Stimulated activated CD8-positive, alpha-beta memory T cell treated with anti-CD3 and anti-CD28 coated beads, Interleukin-7, amount 100 ng/mL, for 48 hours (primary cell): ENCODE results near the gene ZCWPW1.

Experiments used
- DNase-seq, 2 donors: peaks; one replicate each; pipeline ENCODE4 v3.0.0-alpha.2; 2020; ENCODE audit warnings: low read depth in 1 of 2; ENCODE audit errors: extremely low read depth in 1 of 2

ZCWPW1 gene, protein sequence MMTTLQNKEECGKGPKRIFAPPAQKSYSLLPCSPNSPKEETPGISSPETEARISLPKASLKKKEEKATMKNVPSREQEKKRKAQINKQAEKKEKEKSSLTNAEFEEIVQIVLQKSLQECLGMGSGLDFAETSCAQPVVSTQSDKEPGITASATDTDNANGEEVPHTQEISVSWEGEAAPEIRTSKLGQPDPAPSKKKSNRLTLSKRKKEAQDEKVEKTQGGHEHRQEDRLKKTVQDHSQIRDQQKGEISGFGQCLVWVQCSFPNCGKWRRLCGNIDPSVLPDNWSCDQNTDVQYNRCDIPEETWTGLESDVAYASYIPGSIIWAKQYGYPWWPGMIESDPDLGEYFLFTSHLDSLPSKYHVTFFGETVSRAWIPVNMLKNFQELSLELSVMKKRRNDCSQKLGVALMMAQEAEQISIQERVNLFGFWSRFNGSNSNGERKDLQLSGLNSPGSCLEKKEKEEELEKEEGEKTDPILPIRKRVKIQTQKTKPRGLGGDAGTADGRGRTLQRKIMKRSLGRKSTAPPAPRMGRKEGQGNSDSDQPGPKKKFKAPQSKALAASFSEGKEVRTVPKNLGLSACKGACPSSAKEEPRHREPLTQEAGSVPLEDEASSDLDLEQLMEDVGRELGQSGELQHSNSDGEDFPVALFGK

DNA sequence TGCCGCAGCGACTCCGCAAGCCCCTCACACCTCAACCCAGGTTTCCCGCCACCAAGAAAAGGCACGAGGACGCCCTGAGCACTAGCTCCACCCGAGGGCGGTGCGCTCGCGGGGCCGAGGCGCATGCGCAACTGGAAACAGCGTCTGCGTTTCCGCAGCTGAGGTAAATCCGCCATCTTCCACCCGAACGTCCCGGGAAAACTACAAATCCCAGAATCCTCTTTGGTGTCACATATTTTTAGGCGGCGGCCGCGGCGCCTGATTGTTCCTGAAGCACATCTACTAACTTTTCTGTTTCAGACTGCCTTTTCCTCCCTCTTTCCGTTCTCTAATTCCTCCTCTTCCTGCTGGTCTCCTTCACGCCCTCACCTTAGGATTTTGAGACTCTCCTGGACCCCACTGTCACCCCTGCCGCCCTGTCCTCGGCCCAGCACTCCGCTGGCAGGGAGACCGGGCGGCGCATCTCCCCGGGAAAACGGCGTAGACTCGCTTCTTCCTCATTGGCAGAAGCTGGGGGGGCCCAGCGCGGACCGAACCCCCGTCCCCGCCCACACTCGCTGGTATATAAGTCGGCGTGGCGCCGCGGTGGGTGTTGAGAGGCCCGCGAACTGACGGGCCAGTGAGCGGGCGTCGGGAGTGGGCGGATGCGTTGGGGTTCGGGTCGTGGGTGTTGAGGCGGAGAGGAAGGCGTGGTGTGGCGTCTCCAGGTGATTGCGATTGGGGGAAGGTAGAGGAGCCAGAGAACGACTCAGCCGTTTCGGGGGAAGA lies at the start of gene ZCWPW1:
Gene ZCWPW1 (minus strand): TSS at position 505 of the 768 bp plus-strand sequence. CDS start 8,054 bp downstream, outside the sequence.
- DNase-seq = peak; percentile 96

DNA sequence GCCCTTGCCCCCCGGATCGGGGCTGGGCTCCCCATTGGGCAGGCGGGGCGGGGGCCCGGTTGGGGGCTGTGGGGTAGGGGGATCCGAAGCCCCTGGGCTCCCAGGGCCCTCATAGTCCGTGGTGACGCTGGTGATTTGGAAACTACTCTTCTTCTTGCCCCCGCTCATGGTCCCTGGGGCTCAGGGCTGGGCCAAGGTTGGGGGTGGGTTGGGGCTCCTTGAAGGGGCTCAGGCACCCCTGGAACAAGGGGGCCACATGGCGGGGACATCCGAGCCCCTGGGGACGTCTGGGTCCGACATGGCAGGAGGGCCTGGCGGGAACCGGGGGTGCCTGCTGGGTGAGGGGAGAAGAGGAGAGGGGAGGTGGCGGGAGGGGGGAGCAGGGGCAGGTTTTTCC lies 49.4 kb upstream of the ZCWPW1 start:
- no peak for DNase-seq

DNA sequence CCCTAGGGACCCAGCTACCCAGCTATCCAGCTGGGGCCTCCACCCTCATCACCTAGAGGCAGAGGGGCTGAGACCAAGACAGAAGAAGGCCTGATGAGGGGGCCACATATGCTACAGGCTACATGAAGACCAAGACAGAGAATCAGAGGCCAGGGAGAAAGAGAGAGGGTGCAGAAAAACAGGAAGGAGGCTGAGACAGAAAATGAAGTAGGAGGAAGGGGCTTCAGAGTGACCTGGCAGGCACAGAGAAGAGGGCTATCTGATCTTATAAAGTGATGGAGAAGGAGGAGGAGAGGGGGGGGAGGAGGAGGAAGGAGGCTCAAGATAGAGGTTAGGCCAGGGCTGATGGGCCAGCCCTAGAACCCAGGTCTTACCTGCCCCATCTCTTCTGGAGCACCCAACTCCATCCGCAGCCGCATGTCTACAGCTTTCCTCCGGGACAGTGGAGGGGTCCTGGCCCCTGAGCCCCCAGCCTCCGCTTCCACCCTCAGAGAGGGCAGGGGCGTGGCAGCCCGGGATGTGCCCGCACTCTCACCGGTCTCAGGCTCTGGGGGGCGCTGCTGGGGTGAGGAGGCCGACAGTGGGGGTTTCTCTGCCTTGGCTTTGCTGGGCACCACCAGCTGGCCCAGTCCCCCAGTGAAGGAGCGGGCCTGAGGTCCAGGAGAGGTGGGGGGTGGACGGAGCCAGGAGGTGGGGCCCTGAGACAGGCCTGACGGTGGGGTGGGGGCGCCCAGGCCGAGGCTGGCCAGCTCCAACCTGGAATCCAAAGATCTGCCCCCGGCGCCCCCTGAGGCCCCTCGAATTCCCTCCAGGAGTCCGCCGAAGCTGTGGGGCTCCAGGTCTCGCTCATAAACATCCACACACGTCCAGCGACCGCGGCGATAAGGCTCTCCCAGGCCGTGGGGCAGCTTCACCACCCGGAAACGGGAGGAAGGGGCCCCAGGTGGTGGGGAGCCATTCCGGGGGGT lies 48.7 kb upstream of the ZCWPW1 start:
- DNase-seq = peak in 1 of 2 donors; percentile 42

DNA sequence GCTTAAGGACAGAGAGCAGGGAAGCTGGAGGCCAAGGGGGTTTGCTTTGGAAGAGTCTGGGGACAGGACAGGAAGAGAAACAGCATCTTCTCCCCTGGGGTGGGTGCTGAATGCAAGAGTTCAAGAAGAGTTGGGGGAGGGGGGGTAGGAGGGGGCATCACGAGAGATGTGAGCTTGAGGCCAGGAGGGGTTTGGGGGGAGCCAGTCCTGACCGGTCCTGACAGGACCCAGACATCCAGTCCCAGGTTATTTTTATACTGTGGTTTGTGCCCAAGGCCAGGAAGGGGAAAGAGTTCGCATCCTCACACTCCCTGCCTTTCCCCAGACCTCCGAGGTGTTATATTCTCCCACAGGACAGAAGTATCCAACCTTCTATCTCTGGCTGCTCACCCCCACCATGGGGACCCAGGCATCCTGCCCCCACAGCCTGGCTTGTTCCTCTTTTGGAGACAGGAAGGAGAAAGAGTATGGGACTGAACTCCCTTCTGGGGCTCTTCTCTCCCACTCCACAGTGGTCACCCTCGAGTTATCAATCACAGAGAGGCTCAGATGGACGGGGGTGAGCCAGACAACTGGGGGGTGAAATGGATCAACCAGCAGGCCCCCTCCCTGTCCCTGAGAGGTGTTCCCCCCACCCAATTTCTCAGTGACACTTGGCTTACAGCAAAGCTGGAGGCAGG lies 47.7 kb upstream of the ZCWPW1 start:
- DNase-seq = no peak

DNA sequence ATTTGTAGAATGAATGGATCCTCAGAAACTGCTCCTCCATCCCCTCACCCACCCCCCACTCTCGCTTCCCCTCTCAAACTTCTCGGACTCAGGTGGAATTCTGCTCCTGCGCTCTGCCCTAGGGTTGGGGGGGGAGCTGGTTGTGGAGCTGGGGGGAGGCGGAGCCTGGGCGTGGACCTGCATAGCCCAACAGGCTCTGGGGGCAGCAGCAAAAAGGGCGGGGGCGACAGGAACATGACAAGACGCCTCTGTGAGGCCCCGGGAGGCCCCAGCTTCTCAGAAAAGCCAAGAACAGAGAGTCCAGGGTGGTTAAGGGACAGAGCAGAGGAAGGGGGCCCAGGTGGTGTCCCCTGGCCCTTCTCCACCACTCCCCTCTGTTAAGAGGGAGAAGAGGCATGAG lies 47.0 kb upstream of the ZCWPW1 start:
- DNase-seq = no peak

DNA sequence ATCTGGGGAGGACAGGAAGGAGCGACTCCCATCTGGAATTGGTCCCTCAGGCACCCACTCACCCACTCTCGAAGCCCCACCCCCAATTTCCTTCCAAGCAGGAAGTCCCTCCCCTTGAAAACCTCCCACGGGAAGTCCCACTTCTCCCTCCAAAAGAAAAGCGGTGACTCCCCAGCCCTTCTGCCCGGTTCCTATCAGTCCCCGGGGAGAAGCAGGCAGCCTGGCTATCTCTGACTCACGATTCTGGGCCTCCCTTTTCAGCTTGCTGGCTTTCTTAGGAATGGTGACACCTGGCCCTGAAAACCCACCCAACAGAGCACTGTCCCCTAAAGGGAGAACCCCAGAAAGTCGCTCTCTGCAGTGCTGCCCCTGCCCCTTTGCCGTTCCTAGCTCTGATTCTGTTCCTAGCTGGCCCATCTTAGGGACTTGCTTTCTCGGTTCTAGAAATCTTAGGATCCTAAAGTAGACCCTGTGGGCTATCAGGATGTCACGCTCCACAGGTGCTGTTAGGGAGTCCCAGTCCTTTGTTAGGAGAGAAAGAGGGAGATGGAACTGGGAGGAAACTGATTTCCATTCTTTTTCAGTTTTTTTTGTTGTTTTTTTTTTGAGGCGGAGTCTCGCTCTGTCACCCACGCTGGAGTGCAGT lies 44.5 kb upstream of the ZCWPW1 start:
- no peak for DNase-seq

DNA sequence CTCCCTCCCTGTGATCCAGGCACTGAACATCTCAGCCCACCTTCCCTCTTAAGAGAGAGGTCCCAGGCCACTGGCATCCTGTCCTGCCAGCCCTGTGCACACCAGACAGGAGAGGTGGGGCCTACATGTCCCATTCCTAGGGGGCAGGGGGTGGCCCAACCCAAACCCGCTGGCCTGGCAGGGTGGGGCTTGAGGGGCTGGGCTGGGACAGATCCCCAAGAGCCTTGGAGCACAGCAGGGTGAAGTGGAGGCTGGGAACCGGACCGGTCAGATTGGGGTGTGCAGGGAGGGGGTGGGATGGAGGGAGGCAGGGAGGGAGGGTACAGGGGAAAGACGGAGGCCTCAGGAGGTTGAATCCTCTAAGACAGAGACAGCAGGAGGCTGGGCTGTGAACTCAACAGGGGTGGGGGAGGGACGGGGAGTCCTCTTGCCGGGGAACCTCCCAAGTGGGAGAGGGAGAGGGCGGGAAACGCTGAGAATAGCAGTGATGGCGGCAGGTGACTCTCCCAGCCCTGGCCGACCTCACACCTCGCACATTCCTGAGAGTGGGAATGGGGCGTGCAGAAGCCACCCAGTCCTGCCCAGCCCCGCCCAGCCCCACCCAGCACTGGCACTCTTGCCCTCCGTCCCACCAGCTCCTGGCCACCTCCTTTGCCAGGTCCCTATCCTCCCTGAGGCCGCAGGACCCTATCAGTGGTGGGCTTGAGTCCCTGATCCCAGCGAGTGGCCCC lies 43.8 kb upstream of the ZCWPW1 start:
- DNase-seq = no peak

DNA sequence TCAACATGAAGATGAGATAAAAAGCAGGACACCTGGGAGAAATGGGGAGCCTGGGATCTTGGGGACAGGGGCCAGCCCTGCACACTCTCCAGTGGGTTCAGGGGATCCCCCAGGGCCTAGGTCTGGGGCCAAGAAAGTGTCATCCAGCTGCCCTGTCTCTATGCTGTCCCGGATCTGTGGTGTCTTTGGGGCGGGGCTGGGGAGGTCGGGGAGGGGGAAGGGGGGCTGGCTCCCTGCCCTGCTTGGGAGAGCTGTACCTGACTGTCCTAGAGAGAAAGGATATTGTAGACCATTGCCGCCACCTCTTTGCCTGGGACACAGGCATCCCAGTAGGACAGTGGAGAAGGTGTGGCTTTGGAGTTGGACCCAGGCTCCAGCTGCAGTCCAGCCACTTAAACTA lies 42.5 kb upstream of the ZCWPW1 start:
- DNase-seq = no peak

DNA sequence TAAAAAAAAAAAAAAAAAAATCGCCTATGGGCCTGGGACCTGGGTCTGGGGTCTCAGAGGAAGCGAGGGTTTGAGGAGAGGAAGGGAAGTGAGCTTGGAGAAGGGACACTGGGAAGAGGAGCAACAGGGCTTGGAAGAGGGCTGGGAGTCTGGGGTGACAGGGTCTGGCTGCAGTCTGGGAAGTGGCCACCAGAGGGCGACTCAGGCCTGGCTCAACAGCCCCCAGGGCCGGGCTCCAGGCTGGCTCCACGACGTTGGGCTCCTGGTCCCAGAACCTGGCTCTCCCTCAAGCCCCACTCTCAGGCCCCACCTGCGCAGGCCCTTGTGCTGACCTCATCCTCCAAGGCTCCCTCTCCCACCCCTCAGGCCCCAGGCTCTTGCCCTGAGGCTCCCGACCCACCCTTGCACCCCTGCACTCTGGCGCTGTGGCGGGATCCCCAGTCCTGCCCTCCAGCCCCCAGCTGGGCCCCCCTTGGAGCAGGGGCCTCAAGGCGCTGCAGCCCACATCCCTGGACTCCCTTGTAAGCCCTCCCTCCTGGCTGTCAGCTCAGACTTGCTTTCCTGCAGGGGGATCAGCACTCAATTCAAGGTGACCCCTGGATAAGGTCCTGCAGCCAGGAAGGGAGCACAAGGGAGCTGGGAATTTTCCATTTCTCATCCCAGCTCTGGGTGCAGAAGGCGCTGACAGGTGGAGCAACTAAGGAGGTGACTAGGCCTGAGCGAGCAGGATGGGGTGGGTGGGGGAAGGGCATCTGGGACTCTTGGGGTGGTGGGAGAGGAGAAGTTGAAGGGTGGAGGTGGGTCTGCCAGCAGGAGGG lies 40.9 kb upstream of the ZCWPW1 start:
- DNase-seq = peak; percentile 56 to 60

DNA sequence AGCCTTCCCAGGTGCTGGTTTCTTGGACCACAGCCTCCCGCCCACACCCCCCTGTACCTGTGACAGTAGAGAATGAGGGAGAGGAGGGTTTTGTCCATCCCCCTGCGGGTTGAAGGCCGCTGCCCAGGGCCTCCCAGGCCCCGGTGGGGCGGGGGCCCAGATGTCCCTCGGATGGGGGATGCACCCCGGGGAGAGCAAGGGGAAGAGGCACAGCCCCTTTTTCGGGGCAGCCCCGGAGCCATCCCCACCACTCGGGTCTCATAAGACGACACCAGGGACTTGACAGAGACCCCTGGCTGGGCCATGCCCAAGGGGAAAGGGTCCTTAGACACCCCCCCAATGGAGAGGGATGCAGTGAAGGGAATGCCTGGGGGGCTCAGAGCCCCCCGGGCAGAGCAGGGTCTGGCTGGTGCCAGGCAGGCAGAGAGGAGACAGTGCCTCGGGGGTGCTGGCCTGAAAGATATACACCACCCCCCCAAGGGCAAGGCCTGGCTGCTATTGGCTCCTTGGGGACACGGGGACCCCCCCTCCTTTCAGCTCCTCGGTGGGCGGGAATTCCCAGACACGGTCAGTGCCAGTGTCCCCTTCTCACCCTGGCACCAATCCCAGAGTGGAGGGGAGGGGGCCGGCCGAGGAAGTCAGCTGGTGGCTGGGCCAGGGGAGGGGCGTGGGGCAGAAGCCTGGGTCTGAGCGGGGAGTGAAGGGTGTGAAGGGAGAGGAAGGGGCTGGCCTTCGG lies 39.3 kb upstream of the ZCWPW1 start:
- no peak for DNase-seq

DNA sequence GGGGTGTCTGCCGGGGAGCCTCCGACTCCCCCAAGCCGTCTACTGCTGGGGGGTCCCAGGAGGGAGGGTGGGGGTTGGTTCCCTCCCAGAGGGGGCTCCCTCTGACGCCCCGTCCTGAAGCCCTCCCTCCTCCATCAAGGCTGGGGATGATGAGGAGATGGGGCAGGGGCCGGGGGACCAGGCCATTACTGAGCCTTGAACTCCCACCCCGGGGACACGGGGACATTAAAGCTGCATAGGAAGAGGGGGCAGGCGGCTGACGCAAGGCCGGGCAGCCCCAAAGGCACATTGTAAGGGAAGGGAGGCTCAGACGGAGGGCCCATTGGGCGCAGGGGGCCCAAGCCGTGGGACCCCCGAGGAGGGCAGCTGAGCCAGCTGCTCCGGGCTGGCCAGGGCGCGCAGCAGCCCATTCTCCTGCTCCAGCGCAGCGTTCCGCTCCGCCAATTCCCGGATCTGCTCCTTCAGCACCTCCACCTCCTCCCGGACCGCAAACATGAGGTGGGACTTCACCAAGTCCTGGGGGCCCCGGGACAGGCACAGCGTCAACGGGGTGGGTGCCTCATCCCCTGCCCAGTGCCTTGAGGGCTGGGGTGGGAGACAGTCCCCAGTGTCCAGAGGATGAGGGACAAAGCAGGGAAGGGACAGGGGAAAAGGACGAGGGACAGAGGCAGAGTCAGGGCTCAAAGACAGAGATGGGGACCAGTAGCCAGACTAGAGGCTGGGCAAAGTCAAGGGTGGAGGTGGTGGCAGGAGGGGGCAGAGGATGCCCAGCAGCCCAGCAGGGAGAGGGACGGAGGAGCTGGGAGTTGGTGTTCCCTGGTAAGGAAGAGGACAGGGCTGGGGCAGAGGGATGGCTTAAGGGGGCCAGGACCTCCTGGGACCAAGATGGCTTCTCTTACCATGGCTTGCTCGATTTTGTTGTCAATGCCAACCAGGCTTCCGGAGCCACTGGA lies 38.4 kb upstream of the ZCWPW1 start:
- no peak for DNase-seq

DNA sequence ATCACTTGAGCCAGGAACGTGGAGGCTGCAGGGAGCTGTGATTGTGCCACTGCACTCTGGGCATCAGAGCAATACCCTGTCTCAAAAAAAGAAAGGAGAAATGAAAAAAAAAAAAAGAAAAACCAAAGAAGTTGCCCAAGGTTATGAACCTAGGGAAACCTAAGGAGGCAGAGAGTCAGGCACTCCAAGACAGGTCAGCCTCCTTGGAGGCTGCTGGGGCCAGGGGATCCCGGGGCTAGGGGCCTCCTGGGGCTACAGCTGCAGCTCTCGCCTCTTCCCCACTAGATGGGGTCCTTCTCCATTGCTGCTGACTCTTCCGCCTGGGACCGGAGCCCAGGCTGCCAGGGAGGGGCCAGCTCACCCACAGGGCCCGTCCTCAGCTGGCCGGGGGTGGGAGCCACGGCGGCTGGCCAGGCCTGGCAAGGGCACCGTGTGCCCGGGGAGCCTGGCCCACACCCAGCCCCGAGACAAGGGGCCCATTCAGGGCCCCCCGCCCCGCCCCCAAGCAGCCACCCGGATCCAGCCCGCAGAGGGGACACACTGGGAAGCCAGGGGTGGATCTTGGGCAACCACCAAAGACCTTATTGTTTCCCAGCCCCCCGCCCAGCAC lies 37.3 kb upstream of the ZCWPW1 start:
- no peak for DNase-seq

DNA sequence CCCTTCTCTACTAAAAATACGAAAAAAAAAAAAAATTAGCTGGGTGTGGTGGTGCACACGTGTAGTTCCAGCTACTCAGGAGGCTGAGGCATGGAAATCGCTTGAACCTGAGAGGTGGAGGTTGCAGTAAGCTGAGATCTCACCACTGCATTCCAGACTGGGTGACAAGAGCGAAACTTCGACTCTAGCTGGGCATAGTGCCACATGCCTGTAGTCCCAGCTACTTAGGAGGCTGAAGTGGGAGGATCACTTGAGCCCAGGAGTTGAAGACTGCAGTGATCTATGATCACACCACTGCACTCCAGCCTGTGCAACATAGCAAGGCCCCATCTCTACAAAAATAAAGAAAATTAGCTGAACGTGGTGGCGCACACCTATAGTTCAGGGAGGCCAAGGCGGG lies 36.8 kb upstream of the ZCWPW1 start:
- DNase-seq = no peak

DNA sequence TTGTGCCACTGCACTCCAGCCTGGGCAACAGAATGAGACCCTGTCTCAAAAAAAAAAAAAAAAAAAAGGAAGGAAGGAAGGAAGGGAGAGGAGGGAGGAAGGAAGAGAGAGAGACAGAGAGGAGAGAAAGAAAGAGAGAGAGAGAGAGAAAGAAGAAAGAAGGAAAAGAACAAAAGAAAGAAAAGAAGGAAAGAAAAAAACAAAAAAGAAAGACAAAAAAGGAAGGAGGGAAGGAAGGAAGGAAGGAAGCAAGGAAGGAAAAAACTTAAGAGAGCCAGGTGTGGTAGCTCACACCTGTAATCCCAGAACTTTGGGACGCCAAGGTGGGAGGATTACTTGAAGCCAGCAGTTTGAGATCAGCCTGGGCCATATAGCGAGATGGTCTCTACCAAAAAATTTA lies 36.3 kb upstream of the ZCWPW1 start:
- no peak for DNase-seq

DNA sequence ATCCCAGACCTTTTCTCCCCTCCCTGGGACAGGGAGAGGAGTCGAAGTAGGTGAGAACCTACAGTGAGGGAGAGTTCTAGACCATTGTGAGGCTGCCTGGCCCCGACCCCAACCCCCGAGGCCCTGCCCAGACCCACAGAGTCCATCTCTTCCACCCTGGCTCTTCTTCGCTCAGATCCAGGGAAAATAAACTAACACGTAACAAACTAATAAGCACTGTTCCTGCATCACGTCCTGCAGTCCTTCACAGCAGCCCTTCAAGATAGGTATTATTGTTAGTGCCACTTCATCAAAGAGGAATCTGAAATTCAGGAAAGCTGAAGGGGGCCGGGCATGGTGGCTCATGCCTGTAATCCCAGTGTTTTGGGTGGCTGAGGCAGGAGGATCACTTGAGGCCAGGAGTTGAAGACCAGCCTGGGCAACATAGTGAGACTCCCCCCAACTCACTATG lies 35.7 kb upstream of the ZCWPW1 start, which contains the start of gene SPACDR:
Gene SPACDR (minus strand): TSS at position 51 of the 451 bp plus-strand sequence. CDS start 235 bp downstream, outside the sequence.
- no peak for DNase-seq
